ES-I3 (cell line): ENCODE measurements around the gene CHD2.

Experiments used
- H3K36me3 ChIP-seq: 2 replicates; pipeline ENCODE4 v1.6.1; 2013; ENCODE audit warnings: mild to moderate bottlenecking, low read length, control low read depth, moderate library complexity; ENCODE audit not compliant: insufficient read depth
- H3K4me1 ChIP-seq: 2 replicates; pipeline ENCODE4 v1.6.1; 2013; ENCODE audit warnings: mild to moderate bottlenecking, control low read depth, low read length; ENCODE audit not compliant: insufficient read depth
- H3K9ac ChIP-seq: 2 replicates; pipeline ENCODE4 v1.6.1; 2013; ENCODE audit warnings: low read depth, mild to moderate bottlenecking, low read length, moderate library complexity
- H3K9me3 ChIP-seq: 2 replicates; pipeline ENCODE4 v1.6.1; 2013; ENCODE audit warnings: mild to moderate bottlenecking, low read length, moderate library complexity; ENCODE audit not compliant: control insufficient read depth, insufficient read depth

Gene CHD2

DNA sequence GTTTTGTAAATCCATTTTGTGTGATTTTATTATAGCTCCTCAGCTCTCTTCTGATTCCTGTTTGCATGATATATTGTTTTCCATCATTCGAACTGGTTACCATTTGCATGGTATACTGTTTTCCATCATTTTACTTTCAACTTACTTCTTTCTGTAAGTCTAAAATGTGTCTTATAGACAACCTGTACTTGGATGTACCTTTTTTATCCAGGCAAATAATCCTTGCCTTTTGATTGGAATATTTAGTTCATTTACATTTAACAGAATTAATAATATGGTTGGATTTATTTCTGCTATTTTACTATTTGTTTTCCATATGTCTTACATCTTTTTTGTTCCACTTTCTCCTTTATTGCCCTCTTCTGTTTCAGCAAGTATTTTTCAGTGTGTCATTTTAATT lies 62.8 kb downstream of the CHD2 start:
- H3K36me3 ChIP-seq = peaks cover 14% of the 10 kb centered on the region
- H3K9me3 ChIP-seq = no peaks in the 10 kb centered on the region
- H3K4me1 ChIP-seq = no peaks in the 10 kb centered on the region
- H3K9ac ChIP-seq = no peak overlapping the region

DNA sequence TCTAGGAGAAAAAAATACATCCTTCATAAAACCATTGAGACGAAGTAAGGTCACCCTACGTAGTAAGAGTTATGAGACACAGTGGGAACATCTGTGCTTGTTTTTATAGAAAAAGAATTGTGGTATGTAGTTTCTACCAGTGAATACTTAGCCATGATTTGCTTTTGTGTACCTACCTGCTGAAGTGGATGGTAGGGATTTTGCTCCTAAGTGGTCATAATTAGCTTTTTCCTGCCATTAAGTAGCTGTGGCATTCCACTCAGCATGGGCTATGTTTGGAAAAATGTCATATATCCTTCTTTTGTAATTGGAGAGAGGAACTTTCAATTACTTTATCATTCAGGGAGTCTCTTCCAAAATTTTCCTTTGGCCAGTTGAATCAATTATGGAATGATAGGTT lies 63.7 kb downstream of the CHD2 start:
- Histone ChIP-seq H3K4me1 (no peaks in the 10 kb centered on the region), H3K36me3 (peaks cover 12% of the 10 kb centered on the region), H3K9ac (no peak overlapping the region), H3K9me3 (no peaks in the 10 kb centered on the region)

DNA sequence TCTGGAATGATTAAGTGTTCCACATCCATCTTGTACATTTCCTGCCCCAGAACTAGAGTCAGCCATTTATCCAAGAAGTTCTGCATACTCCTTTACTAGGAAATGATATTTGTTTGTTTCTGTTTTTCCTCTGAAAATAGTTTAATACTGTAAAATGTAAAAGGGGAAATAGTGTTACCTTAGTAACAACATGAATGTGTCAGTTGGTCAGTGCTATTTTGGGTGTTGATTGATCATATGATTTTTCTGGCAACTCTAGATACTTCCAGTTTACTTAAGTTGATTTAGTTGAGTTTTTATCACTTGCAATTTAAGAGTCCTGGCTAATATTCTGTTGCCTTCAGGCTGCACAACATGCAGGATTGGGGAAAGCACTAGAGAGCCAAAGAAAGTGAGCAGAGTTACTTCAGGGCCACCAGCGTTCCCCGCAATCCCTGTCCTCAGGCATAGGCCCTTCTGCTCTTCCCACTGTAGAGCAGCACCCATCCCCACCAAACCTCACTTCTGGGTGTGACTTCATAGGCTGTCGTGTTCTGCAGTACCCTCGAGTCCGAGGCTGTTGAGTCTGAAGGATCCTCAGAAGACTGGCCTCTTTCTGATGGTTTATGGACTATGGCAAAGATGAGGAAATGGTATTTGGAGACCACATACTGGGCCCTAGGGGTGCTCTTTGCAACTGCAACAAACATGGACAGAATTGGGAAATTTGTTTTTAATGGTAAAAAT lies 69.0 kb downstream of the CHD2 start:
- Histone ChIP-seq H3K9me3 (no peaks in the 10 kb centered on the region), H3K9ac (no peak overlapping the region), H3K36me3 (peaks cover 26% of the 10 kb centered on the region), H3K4me1 (no peaks in the 10 kb centered on the region)

DNA sequence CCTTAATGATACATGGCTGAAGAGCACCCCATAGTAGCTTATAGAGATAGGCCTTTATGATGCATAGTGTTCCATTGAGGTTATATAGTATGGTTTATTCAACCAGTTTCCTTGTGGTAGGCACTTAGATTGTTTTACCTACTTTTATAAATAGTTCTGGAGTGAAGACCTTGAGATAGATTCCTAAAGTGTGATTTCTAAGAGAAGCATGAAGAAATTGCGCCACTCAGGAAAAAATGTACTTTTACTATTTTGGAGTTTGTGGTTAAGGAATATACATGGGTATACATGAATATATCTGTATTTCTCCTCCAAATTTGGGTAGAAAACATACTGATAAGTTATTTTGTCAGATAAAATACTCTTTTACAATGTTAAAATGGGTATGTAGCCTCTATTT lies 70.5 kb downstream of the CHD2 start:
- H3K36me3 ChIP-seq = peaks cover 40% of the 10 kb centered on the region
- H3K9me3 ChIP-seq = no peaks in the 10 kb centered on the region
- no peak overlapping the region for H3K9ac ChIP-seq
- H3K4me1 ChIP-seq = no peaks in the 10 kb centered on the region

DNA sequence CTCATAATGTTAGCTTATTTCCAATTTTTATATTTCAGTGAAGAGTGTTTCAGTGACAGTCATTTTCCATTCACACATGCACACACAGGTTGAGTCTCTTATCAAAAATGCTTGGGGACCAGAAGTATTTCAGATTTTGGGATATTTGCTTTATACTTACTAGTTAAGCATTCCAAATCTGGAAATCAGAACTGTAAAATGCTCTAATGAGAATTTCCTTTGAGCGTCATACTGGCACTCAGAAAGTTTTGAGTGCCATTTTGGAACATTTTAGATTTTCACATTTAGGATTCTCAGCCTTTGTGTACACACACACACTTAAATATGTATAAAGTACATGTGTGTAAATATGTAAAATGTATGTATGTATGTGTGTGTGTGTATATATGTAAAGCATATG lies 71.0 kb downstream of the CHD2 start:
- H3K9me3 ChIP-seq = no peaks in the 10 kb centered on the region
- no peak overlapping the region for H3K9ac ChIP-seq
- H3K36me3 ChIP-seq = peaks cover 40% of the 10 kb centered on the region
- no peaks in the 10 kb centered on the region for H3K4me1 ChIP-seq

DNA sequence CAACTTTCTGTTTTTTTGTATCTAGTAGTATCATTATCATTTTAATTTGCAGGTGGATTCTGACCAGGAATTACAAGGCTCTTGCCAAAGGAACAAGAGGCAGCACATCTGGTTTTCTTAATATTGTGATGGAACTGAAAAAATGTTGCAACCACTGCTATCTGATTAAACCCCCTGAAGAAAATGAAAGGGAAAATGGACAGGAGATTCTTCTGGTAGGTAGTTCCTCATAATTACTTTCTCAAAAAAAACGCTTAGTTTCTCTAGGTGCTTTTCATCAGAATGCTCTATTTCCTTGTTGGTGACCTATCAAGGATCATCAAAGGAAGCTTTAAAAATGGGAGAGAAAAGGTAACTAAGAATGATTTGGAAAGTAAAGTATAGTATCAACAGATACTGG lies 71.6 kb downstream of the CHD2 start:
- H3K9me3 ChIP-seq = no peaks in the 10 kb centered on the region
- peaks cover 40% of the 10 kb centered on the region for H3K36me3 ChIP-seq
- no peaks in the 10 kb centered on the region for H3K4me1 ChIP-seq
- H3K9ac ChIP-seq = no peak overlapping the region

DNA sequence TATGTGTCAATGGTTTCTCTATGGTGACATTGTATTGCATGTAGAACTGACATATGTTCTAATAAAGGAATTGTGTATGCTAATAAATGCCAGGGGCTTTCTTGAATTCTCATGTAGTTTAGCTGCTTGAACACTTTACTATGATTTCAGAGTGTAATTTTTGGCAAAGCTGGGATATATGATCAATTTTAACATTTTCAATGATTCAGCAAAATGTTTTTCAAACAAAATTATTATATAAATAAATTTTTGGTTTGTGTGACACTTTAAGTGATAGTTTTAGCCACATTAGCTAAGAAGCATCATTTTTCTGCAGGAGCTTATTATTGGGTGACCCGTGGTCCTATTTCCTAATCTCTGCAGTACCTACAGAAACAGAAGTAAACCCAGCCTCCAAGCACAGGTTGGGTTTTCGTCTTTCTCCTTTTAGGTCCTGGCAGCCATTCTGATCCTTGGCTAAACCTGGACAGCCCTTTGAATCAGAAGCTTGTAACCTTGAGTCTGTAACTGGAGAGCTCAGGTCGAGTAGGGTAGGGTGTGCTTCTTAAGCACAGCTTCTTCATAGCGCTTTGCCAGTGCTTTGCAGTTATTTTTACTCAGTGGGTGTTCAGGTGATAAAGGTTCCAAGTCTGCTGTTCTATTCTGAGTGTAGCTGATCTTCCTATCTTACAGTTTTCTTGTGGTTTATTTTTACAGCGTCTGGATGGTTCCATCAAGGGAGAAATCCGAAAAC lies 74.2 kb downstream of the CHD2 start:
- no peaks in the 10 kb centered on the region for H3K4me1 ChIP-seq
- no peak overlapping the region for H3K9ac ChIP-seq
- H3K36me3 ChIP-seq = peaks cover 37% of the 10 kb centered on the region
- no peaks in the 10 kb centered on the region for H3K9me3 ChIP-seq

DNA sequence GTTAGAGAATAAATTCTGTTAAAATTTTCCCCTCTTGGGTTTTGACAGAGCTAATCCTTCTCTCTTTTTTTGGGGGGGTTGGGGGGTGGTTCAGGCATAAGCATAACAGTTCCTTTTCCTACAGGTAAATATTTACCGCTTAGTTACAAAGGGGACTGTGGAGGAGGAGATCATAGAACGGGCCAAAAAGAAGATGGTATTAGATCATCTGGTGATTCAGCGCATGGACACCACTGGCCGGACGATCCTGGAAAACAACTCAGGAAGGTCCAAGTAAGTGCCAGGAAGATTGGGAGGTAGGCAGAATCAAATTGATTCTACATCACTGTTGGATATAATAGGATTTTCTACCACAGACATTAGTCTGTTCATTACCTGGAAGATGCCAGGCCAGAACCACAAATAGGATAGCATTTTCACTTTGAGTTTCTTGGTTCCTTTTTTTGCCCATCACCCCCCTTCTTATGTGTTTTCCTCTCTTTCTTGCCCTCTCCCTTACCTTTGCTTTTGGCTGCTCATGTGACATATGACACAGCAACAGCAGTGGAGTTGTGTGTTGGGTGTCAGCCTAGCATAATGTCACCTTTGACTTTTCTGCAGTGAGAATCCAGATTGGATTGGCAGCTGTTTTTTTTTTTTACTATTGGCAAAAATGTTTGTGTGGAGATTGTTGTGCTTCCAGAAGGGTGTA lies 79.0 kb downstream of the CHD2 start:
- Histone ChIP-seq H3K36me3 (peaks cover 61% of the 10 kb centered on the region), H3K9me3 (no peaks in the 10 kb centered on the region), H3K9ac (no peak overlapping the region), H3K4me1 (no peaks in the 10 kb centered on the region)

DNA sequence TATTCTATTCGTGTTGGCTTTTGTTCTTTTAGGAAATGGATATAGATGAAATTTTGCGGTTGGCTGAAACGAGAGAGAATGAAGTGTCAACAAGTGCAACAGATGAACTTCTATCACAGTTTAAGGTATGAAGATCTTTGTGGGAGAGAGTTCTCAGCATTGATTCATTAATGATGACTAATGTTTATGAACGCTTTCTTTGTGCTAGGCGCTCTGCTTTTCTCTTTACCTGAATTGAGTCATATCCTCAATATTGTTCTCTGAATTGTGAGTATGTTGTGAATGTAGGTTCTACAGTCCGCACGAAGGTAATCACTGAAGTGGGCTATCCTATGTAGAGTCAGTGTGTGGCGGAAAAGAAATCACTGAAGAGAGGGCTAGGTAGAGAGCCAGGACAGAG lies 81.2 kb downstream of the CHD2 start:
- Histone ChIP-seq H3K9ac (no peak overlapping the region), H3K9me3 (no peaks in the 10 kb centered on the region), H3K4me1 (no peaks in the 10 kb centered on the region), H3K36me3 (peaks cover 58% of the 10 kb centered on the region)

DNA sequence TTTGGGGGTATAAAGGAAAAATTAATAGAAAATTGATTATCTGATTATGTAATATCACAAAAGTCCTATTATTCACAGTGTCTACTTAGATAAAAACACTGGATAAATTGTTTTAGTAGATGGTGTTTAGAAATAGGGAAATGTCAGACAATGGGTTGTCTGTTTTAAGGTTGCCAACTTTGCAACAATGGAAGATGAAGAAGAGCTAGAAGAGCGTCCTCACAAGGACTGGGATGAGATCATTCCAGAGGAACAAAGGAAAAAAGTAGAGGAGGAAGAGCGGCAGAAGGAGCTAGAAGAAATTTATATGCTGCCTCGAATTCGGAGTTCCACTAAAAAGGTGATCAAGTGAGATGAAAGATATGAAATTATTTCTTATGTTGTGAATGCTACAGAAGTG lies 84.0 kb downstream of the CHD2 start:
- peaks cover 54% of the 10 kb centered on the region for H3K36me3 ChIP-seq
- H3K4me1 ChIP-seq = no peaks in the 10 kb centered on the region
- H3K9ac ChIP-seq = no peak overlapping the region
- H3K9me3 ChIP-seq = no peaks in the 10 kb centered on the region

DNA sequence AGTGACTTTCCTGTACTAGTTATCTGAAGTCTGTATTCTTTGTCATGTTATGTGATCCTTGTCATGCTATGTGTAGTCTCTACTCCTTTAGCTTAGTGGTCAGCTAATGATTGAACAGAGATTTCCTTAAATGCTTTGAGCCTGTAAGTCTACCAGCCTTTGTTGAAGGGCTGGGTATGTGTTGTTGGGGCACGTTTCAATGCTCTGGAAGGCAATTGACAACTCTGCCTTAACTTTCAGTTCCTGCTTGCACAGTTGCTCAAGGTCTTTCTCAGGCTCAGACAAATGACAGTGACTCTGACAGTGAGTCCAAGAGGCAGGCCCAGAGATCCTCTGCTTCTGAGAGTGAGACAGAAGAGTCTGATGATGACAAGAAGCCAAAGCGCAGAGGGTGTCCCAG lies 89.3 kb downstream of the CHD2 start:
- peaks cover 35% of the 10 kb centered on the region for H3K36me3 ChIP-seq
- no peaks in the 10 kb centered on the region for H3K4me1 ChIP-seq
- no peaks in the 10 kb centered on the region for H3K9me3 ChIP-seq
- H3K9ac ChIP-seq = no peak overlapping the region

DNA sequence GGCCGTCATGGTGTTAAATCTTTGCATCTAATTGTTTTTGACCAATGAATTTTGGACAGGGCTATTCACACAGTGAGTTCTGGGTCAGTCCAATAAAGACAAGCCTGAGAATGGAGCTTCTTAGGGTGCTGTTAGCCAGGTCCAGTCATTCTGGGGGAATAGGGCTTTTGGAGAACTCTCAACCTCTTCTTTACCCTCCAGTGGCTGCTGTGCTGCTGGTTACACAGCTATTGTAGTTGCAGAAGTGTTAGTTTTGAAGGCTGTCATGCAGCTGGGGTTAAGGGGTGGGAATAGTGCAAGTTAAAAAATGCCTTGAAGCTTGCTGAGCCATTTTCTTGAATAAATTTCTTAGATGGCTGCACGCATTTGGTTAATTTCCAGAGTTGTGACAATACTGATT lies 89.9 kb downstream of the CHD2 start:
- peaks cover 35% of the 10 kb centered on the region for H3K36me3 ChIP-seq
- H3K9ac ChIP-seq = no peak overlapping the region

DNA sequence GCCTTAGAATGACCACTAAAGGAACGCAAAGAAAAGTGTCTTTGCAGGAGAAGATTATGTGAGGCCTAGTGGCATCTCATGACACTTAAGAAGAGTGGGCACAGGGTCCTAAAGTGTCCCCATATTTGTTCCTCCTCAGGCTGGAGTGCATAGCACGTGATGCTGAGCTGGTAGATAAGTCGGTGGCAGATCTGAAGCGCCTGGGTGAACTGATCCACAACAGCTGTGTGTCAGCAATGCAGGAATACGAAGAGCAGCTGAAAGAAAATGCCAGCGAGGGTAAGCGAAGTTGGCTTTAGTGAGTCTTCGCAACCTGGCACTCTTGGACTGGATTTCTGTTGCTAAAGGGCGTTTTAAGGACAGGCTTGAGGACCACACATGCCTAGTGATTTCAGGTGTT lies 92.6 kb downstream of the CHD2 start:
- H3K36me3 ChIP-seq = peaks cover 33% of the 10 kb centered on the region
- H3K4me1 ChIP-seq = no peaks in the 10 kb centered on the region
- H3K9me3 ChIP-seq = no peaks in the 10 kb centered on the region
- no peak overlapping the region for H3K9ac ChIP-seq

More for the DNA sequence above, 89.9 kb downstream of the CHD2 start:
- H3K4me1 ChIP-seq = no peaks in the 10 kb centered on the region
- H3K9me3 ChIP-seq = no peaks in the 10 kb centered on the region

DNA sequence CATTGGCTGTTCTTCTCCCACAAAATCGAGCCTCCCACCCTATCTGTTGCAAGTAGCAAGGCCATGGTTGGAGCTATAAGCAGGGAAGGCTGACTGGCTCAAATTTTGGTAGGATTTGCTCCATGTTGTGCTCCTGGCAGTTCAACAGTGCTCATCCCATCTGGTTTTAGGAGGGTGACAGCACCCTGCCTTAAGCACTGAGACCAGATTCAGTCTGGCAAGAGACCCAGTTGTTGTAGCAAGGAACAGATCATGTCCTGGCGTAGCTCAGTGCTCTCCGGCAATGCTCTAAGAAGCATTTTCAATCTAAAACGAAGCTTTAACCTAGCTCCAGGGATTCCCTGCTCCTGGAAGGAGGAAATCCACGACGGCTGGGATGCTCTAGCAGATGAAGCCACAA lies 97.7 kb downstream of the CHD2 start:
- Histone ChIP-seq H3K9ac (no peak overlapping the region), H3K4me1 (no peaks in the 10 kb centered on the region), H3K9me3 (no peaks in the 10 kb centered on the region), H3K36me3 (peaks cover 53% of the 10 kb centered on the region)

DNA sequence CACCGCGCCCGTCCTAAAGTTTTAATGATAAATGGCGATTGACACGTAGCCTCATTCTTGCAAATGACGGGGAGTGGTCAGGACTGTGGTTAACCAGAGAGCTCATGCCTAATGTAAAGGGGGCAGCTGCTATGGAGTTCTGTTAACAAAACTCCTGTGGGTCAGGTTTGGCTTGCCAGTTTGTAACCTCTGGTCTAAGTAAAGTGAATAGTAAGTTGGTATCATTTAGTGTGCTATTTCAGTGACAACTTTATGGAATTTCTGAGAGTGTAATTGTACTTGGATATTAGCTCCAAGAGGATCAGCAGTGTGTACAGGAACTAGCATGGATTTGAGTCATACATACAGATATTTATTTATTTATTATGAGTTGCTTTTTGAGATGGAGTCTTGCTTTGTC lies 101.0 kb downstream of the CHD2 start:
- Histone ChIP-seq H3K4me1 (no peaks in the 10 kb centered on the region), H3K9me3 (no peaks in the 10 kb centered on the region), H3K9ac (no peak overlapping the region), H3K36me3 (peaks cover 62% of the 10 kb centered on the region)
